HepG2 (cell line): ENCODE measurements around the gene DNAJC5. TPM values are rescaled to one million over a fixed set of nuclear protein-coding genes. Genes with fewer than 3 reads are reported as not detected.

Source experiments
- KLF11 ChIP-seq: IDR thresholded peaks from 2 replicates; pipeline ENCODE4 v1.6.1; 2016; ENCODE audit warnings: missing compliant biosample characterization
- KLF16 ChIP-seq, 2 experiments: sonication (generic) in 1 of 2; formaldehyde crosslinking in 1 of 2; IDR thresholded peaks; 2 replicates each; pipeline versions ENCODE4 v1.6.1 to v1.8.0; 2016 to 2023; ENCODE audit warnings: missing genetic modification reagents in 2 of 2, missing compliant biosample characterization in 1 of 2
- NR2F1 ChIP-seq, 2 experiments: fragments of 450-650 bp in 1 of 2; formaldehyde crosslinking in 1 of 2; IDR thresholded peaks; 2 replicates each; pipeline versions ENCODE4 v1.5.0 to v1.6.1; 2016 to 2020; ENCODE audit warnings: mild to moderate bottlenecking in 1 of 2, missing compliant biosample characterization in 1 of 2, missing genetic modification reagents in 1 of 2, moderate library complexity in 1 of 2
- PPARG ChIP-seq: conservative IDR thresholded peaks from 2 replicates; pipeline ENCODE4 v1.6.1; 2016; ENCODE audit warnings: missing biosample characterization, missing genetic modification reagents
- RBFOX2 ChIP-seq: fragments of 200-400 bp; formaldehyde crosslinking; IDR thresholded peaks from 2 replicates; pipeline ENCODE4 v1.6.1; 2017; ENCODE audit warnings: low read depth, mild to moderate bottlenecking, low read length
- SP5 ChIP-seq: IDR thresholded peaks from 2 replicates; pipeline ENCODE4 v1.6.1; 2016; ENCODE audit warnings: low read depth, borderline replicate concordance
- SRSF1 ChIP-seq: fragments of 200-400 bp; formaldehyde crosslinking; optimal IDR thresholded peaks from 2 replicates; pipeline ENCODE3; 2017; ENCODE audit warnings: mild to moderate bottlenecking, low read depth, low read length, moderate library complexity
- ZMAT3 ChIP-seq: sonication (generic); formaldehyde crosslinking; conservative IDR thresholded peaks from 2 replicates; pipeline ENCODE4 v1.7.0; 2021; ENCODE audit warnings: missing genetic modification reagents
- ZNF382 ChIP-seq: sonication (generic); formaldehyde crosslinking; IDR thresholded peaks from 2 replicates; pipeline ENCODE4 v1.5.0; 2020; ENCODE audit warnings: missing genetic modification reagents, mild to moderate bottlenecking, borderline replicate concordance
- ZNF670 ChIP-seq: sonication (generic); formaldehyde crosslinking; IDR thresholded peaks from 2 replicates; pipeline ENCODE4 v1.8.0; 2022; ENCODE audit warnings: mild to moderate bottlenecking, missing genetic modification reagents, borderline replicate concordance
- ZNF720 ChIP-seq: sonication (generic); formaldehyde crosslinking; IDR thresholded peaks from 2 replicates; pipeline ENCODE4 v1.4.0; 2020; ENCODE audit warnings: missing genetic modification reagents
- ZNF772 ChIP-seq: sonication (generic); formaldehyde crosslinking; IDR thresholded peaks from 2 replicates; pipeline ENCODE4 v1.5.0; 2020; ENCODE audit warnings: mild to moderate bottlenecking, missing genetic modification reagents
- ZNF792 ChIP-seq: IDR thresholded peaks from 2 replicates; pipeline ENCODE4 v1.6.1; 2016
- polyA plus RNA-seq, 8 experiments: library from polyadenylated mRNA; depleted of rRNA in 3 of 8; stranded (reverse) in 7 of 8; unstranded in 1 of 8; fragments of >200 nt; fragmentation: Illumina TruSeq in 4 of 8; extraction: Trizol in 4 of 8; gene quantifications; 2 replicates each; pipeline versions ENCODE4 v1.2.1 to v1.2.3, GENCODE V29; 2011 to 2016; ENCODE audit warnings: low read depth in 4 of 8, missing spikeins in 1 of 8, mixed read lengths in 1 of 8; ENCODE audit not compliant: insufficient read depth in 1 of 8
- total RNA-seq, 5 experiments: library from RNA; depleted of rRNA; stranded (reverse); fragments of >200 nt; fragmentation: Illumina TruSeq; extraction: Trizol; gene quantifications; 2 replicates each; pipeline ENCODE4 v1.2.3, GENCODE V29; 2016; ENCODE audit warnings: low read depth in 1 of 5
- TF ChIP-seq, protein P1 (sequence below): sonication (generic); formaldehyde crosslinking; IDR thresholded peaks from 2 replicates; pipeline ENCODE4 v1.4.0; 2020; ENCODE audit warnings: missing genetic modification reagents, borderline replicate concordance
- TF ChIP-seq, protein P2 (sequence below): sonication (generic); formaldehyde crosslinking; IDR thresholded peaks from 2 replicates; pipeline ENCODE4 v1.8.0; 2022; ENCODE audit warnings: mild to moderate bottlenecking, missing genetic modification reagents, moderate library complexity
- TF ChIP-seq, protein P3 (sequence below): sonication (generic); formaldehyde crosslinking; IDR thresholded peaks from 2 replicates; pipeline ENCODE4 v1.4.0; 2020; ENCODE audit warnings: mild to moderate bottlenecking, missing genetic modification reagents
- TF ChIP-seq, protein P4 (sequence below): IDR thresholded peaks from 2 replicates; pipeline ENCODE4 v1.6.1; 2016; ENCODE audit warnings: mild to moderate bottlenecking, missing biosample characterization, missing genetic modification reagents

The DNAJC5 gene
- total and polyA plus RNA-seq, 2 of the 13 experiments (the other 11 are each of a cell fraction or from before 2014, with no cell fraction given) = 42.8 to 64.5 TPM

DNA sequence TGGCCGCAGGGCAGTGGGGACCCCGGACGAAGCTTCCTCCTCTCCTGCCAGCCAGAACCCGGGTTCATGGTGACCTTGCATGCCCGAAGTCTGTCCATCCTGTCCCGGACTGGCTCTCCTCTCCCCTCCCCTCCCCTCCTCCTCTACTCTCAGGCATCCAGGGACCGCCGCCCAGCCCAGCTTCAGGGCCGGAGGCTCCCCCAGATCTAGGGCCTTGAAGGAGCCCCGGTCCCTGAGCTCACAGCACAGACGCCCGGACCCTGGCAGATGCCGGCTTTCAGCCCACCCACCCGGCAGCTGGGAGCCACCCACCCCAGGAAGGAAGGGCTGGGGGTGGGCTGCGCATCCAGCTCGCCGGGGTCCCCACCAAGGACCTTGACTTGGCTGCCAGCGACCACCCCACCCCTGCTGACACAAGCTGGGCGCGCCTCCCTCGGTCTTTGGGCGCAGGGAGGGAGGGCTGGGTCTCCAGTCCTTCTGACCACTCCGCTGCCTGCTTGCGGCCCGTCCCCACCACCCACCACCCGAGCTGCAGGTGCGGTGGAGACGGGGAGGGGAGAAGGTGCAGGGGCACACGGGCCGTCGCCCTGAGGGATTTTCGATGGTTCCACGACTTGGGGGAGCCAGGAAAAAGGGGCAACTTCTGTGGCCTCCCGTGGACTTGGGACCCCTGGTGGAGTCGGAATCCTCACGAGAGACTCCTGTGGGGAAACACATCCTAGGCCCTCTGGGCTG, 39.4 kb upstream of the DNAJC5 start (continued):
- TF ChIP-seq, protein P1, sequence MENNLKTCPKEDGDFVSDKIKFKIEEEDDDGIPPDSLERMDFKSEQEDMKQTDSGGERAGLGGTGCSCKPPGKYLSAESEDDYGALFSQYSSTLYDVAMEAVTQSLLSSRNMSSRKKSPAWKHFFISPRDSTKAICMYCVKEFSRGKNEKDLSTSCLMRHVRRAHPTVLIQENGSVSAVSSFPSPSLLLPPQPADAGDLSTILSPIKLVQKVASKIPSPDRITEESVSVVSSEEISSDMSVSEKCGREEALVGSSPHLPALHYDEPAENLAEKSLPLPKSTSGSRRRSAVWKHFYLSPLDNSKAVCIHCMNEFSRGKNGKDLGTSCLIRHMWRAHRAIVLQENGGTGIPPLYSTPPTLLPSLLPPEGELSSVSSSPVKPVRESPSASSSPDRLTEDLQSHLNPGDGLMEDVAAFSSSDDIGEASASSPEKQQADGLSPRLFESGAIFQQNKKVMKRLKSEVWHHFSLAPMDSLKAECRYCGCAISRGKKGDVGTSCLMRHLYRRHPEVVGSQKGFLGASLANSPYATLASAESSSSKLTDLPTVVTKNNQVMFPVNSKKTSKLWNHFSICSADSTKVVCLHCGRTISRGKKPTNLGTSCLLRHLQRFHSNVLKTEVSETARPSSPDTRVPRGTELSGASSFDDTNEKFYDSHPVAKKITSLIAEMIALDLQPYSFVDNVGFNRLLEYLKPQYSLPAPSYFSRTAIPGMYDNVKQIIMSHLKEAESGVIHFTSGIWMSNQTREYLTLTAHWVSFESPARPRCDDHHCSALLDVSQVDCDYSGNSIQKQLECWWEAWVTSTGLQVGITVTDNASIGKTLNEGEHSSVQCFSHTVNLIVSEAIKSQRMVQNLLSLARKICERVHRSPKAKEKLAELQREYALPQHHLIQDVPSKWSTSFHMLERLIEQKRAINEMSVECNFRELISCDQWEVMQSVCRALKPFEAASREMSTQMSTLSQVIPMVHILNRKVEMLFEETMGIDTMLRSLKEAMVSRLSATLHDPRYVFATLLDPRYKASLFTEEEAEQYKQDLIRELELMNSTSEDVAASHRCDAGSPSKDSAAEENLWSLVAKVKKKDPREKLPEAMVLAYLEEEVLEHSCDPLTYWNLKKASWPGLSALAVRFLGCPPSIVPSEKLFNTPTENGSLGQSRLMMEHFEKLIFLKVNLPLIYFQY (CRISPR knock-in tag) = no peak
- TF ChIP-seq, protein P2, sequence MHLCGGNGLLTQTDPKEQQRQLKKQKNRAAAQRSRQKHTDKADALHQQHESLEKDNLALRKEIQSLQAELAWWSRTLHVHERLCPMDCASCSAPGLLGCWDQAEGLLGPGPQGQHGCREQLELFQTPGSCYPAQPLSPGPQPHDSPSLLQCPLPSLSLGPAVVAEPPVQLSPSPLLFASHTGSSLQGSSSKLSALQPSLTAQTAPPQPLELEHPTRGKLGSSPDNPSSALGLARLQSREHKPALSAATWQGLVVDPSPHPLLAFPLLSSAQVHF (CRISPR knock-in tag) = no peak
- no peak for TF ChIP-seq NR2F1 (CRISPR knock-in tag; IDR thresholded peaks at IDR 0.05)
- TF ChIP-seq KLF11 (CRISPR knock-in tag) = no peak
- TF ChIP-seq ZNF792 (CRISPR knock-in tag) = no peak
- TF ChIP-seq PPARG (CRISPR knock-in tag) = no peak
- no peak for TF ChIP-seq ZNF670
- TF ChIP-seq ZNF720 = no peak
- no peak for TF ChIP-seq ZMAT3
- 0 out of 4 replicates have a peak, but pooled peaks of 1 of the 2 experiments have one; percentile 6 for TF ChIP-seq KLF16 (CRISPR knock-in tag; IDR thresholded peaks at IDR 0.05)
- TF ChIP-seq, protein P3, sequence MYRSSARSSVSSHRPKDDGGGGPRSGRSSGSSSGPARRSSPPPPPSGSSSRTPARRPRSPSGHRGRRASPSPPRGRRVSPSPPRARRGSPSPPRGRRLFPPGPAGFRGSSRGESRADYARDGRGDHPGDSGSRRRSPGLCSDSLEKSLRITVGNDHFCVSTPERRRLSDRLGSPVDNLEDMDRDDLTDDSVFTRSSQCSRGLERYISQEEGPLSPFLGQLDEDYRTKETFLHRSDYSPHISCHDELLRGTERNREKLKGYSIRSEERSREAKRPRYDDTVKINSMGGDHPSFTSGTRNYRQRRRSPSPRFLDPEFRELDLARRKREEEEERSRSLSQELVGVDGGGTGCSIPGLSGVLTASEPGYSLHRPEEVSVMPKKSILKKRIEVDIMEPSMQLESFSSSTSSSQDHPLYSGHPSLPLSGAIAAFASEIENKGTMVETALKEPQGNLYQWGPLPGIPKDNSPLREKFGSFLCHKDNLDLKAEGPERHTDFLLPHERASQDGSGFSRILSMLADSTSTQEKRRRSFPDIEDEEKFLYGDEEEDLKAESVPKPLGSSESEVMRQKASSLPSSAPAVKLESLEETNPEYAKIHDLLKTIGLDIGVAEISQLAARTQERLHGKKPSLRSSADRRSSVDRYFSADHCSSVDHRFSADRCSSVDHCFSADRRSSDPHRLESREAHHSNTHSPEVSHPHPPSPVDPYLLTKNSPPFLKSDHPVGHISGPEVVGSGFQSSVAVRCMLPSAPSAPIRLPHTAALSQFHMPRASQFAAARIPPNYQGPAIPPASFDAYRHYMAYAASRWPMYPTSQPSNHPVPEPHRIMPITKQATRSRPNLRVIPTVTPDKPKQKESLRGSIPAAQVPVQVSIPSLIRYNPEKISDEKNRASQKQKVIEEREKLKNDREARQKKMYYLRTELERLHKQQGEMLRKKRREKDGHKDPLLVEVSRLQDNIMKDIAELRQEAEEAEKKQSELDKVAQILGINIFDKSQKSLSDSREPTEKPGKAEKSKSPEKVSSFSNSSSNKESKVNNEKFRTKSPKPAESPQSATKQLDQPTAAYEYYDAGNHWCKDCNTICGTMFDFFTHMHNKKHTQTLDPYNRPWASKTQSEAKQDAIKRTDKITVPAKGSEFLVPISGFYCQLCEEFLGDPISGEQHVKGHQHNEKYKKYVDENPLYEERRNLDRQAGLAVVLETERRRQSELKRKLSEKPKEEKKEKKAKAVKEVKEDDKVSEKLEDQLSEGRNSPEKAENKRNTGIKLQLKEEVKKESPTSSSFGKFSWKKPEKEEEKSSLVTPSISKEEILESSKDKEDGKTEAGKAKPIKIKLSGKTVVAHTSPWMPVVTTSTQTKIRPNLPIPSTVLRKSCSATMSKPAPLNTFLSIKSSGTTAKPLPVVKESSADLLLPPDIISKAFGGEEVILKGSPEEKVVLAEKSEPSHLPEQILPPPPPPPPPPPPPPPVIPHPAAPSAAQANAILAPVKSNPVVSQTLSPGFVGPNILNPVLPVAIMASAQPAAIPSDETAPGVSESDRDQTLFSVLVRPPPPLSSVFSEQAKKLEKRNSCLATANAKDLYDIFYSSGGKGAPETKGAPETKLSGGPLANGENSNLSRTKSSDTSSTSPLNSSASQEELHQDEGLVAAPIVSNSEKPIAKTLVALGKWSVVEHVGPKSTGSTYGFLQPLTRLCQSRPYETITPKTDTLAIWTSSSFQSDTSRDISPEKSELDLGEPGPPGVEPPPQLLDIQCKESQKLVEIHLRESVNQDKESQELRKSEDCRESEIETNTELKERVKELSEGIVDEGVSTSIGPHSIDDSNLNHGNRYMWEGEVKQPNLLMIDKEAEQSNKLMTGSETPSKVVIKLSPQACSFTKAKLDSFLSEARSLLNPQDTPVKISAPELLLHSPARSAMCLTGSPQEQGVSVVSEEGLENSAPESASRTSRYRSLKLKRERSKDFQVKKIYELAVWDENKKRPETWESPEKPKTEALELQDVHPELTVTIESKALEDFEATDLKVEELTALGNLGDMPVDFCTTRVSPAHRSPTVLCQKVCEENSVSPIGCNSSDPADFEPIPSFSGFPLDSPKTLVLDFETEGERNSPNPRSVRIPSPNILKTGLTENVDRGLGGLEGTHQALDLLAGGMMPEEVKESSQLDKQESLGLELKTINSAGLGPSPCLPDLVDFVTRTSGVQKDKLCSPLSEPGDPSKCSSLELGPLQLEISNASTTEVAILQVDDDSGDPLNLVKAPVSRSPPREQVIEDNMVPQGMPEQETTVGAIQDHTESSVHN = peak; percentile 4; the same call in 1 of the 2 replicates
- TF ChIP-seq ZNF772 (CRISPR knock-in tag) = no peak
- TF ChIP-seq SRSF1 = no peak
- TF ChIP-seq RBFOX2 = no peak
- no peak for TF ChIP-seq SP5 (CRISPR knock-in tag)
- TF ChIP-seq, protein P4, sequence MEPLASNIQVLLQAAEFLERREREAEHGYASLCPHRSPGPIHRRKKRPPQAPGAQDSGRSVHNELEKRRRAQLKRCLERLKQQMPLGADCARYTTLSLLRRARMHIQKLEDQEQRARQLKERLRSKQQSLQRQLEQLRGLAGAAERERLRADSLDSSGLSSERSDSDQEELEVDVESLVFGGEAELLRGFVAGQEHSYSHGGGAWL = no peak
- TF ChIP-seq ZNF382 (CRISPR knock-in tag) = no peak
